H9 (cell line): Measurements from ENCODE around the gene SDC3. TPM values are rescaled to one million over a fixed set of nuclear protein-coding genes. Genes with fewer than 3 reads are reported as not detected.
"Not testable (repeated sequence)": the region's sequence is repeated elsewhere in the genome, so short reads cannot be mapped to it uniquely, and the experiment has no call there.

Source experiments
- DNase-seq: peaks from one replicate; pipeline ENCODE4 v3.0.0-alpha.2; 2017
- H2AFZ ChIP-seq: one replicate; pipeline ENCODE4 v1.6.1; 2013; ENCODE audit warnings: mild to moderate bottlenecking, low read length, control low read depth, moderate library complexity
- H2AK5ac ChIP-seq: 2 replicates; pipeline ENCODE4 v1.6.1; 2013; ENCODE audit warnings: low read length, control low read depth, mixed read lengths; ENCODE audit not compliant: insufficient read length
- H2BK120ac ChIP-seq: one replicate; pipeline ENCODE4 v1.6.1; 2013; ENCODE audit warnings: low read depth, mild to moderate bottlenecking, low read length, control low read depth, inconsistent platforms; ENCODE audit not compliant: poor library complexity, severe bottlenecking
- H2BK12ac ChIP-seq: 2 replicates; pipeline ENCODE4 v1.6.1; 2013; ENCODE audit warnings: low read length, control low read depth, mixed read lengths, low read depth; ENCODE audit not compliant: insufficient read length
- H2BK15ac ChIP-seq: 2 replicates; pipeline ENCODE4 v1.6.1; 2013; ENCODE audit warnings: low read depth, low read length, control low read depth
- H2BK20ac ChIP-seq: one replicate; pipeline ENCODE4 v1.6.1; 2013; ENCODE audit warnings: low read depth, mild to moderate bottlenecking, low read length, control low read depth, inconsistent platforms; ENCODE audit not compliant: poor library complexity, severe bottlenecking
- H2BK5ac ChIP-seq: 2 replicates; pipeline ENCODE4 v1.6.1; 2013; ENCODE audit warnings: low read length, control low read depth, mixed read lengths; ENCODE audit not compliant: insufficient read length
- H3K14ac ChIP-seq: 2 replicates; pipeline ENCODE4 v1.6.1; 2013; ENCODE audit warnings: low read length, control low read depth; ENCODE audit not compliant: insufficient read depth
- H3K18ac ChIP-seq: 2 replicates; pipeline ENCODE4 v1.6.1; 2013; ENCODE audit warnings: low read depth, mild to moderate bottlenecking, mixed read lengths, low read length, control low read depth; ENCODE audit not compliant: insufficient read length
- H3K23ac ChIP-seq: 2 replicates; pipeline ENCODE4 v1.6.1; 2013; ENCODE audit warnings: low read length, control low read depth, mixed read lengths, low read depth; ENCODE audit not compliant: insufficient read length
- H3K23me2 ChIP-seq: 2 replicates; pipeline ENCODE4 v1.6.1; 2013; ENCODE audit warnings: low read depth, mild to moderate bottlenecking, mixed read lengths, low read length, control low read depth; ENCODE audit not compliant: insufficient read length, poor library complexity, severe bottlenecking
- H3K27ac ChIP-seq: 2 replicates; pipeline ENCODE4 v1.5.1; 2013; ENCODE audit warnings: low read length, control low read depth, mixed read lengths, low read depth; ENCODE audit not compliant: insufficient read length
- H3K27me3 ChIP-seq: 2 replicates; pipeline ENCODE4 v1.6.1; 2013; ENCODE audit warnings: low read length, control low read depth, inconsistent platforms; ENCODE audit not compliant: insufficient read depth
- H3K4ac ChIP-seq: 2 replicates; pipeline ENCODE4 v1.6.1; 2013; ENCODE audit warnings: low read depth, mild to moderate bottlenecking, control low read depth, inconsistent platforms, low read length, moderate library complexity
- H3K4me1 ChIP-seq: 2 replicates; pipeline ENCODE4 v1.6.1; 2013; ENCODE audit warnings: low read length, control low read depth, inconsistent platforms; ENCODE audit not compliant: insufficient read depth
- H3K4me2 ChIP-seq: 2 replicates; pipeline ENCODE4 v1.6.1; 2013; ENCODE audit warnings: low read length, control low read depth, mixed read lengths; ENCODE audit not compliant: insufficient read length, insufficient read depth
- H3K56ac ChIP-seq: 2 replicates; pipeline ENCODE4 v1.6.1; 2013; ENCODE audit warnings: low read depth, mild to moderate bottlenecking, mixed read lengths, low read length, control low read depth; ENCODE audit not compliant: insufficient read length
- H3K79me1 ChIP-seq: 2 replicates; pipeline ENCODE4 v1.6.1; 2013; ENCODE audit warnings: low read depth, mild to moderate bottlenecking, moderate library complexity, low read length, control low read depth, inconsistent platforms; ENCODE audit not compliant: insufficient read depth, poor library complexity, severe bottlenecking
- H3K79me2 ChIP-seq: 2 replicates; pipeline ENCODE4 v1.6.1; 2013; ENCODE audit warnings: low read length, control low read depth, inconsistent platforms; ENCODE audit not compliant: insufficient read depth
- H3K9ac ChIP-seq: 2 replicates; pipeline ENCODE4 v1.6.1; 2013; ENCODE audit warnings: low read length, control low read depth, mixed read lengths; ENCODE audit not compliant: insufficient read length; ENCODE audit errors: extremely low read depth
- H3K9me3 ChIP-seq: one replicate; pipeline ENCODE4 v1.6.1; 2013; ENCODE audit warnings: low read depth, low read length, inconsistent platforms; ENCODE audit not compliant: control insufficient read depth
- H3T11ph ChIP-seq: one replicate; pipeline ENCODE4 v1.6.1; 2013; ENCODE audit warnings: mild to moderate bottlenecking, low read length, control low read depth, inconsistent platforms
- H4K20me1 ChIP-seq: one replicate; pipeline ENCODE4 v1.6.1; 2013; ENCODE audit not compliant: control insufficient read depth, insufficient read length, insufficient read depth
- H4K5ac ChIP-seq: 2 replicates; pipeline ENCODE4 v1.6.1; 2013; ENCODE audit warnings: low read depth, mild to moderate bottlenecking, mixed read lengths, low read length, control low read depth; ENCODE audit not compliant: insufficient read length
- H4K8ac ChIP-seq: replicated peaks from 2 replicates; pipeline ENCODE4 v1.6.1; 2013; ENCODE audit warnings: low read length, control low read depth, mixed read lengths, low read depth; ENCODE audit not compliant: insufficient read length
- H4K91ac ChIP-seq: 2 replicates; pipeline ENCODE4 v1.6.1; 2013; ENCODE audit warnings: low read depth, mild to moderate bottlenecking, moderate library complexity, mixed read lengths, low read length, control low read depth; ENCODE audit not compliant: insufficient read length
- H3K27ac Mint-ChIP-seq, 3 experiments: 2 replicates in 2 of 3; 3 replicates in 1 of 3; pipeline ENCODE4 v1.8.0; 2020 to 2021; ENCODE audit warnings: mixed read lengths in 3 of 3, mild to moderate bottlenecking in 1 of 3, moderate library complexity in 1 of 3
- H3K27me3 Mint-ChIP-seq: 2 replicates; pipeline ENCODE4 v1.8.0; 2021; ENCODE audit warnings: low read depth, mild to moderate bottlenecking, moderate library complexity, mixed read lengths
- H3K36me3 Mint-ChIP-seq, 3 experiments: 2 replicates in 2 of 3; 3 replicates in 1 of 3; pipeline ENCODE4 v1.8.0; 2020 to 2021; ENCODE audit warnings: low read depth in 3 of 3, mixed read lengths in 3 of 3; ENCODE audit not compliant: insufficient read depth in 1 of 3
- H3K4me1 Mint-ChIP-seq, 2 experiments: 2 replicates each; pipeline ENCODE4 v1.8.0; 2020; ENCODE audit warnings: mixed read lengths in 2 of 2
- H3K4me3 Mint-ChIP-seq, 2 experiments: 2 replicates in 1 of 2; 3 replicates in 1 of 2; pipeline ENCODE4 v1.8.0; 2020 to 2021; ENCODE audit warnings: mild to moderate bottlenecking in 2 of 2, mixed read lengths in 2 of 2, moderate library complexity in 1 of 2
- H3K9me3 Mint-ChIP-seq, 2 experiments: 2 replicates in 1 of 2; 3 replicates in 1 of 2; pipeline ENCODE4 v1.8.0; 2020; ENCODE audit warnings: mild to moderate bottlenecking in 2 of 2, mixed read lengths in 2 of 2, moderate library complexity in 1 of 2
- WGBS: extraction: QIAGEN DNeasy Blood & Tissue Kit; methylation state at CpG from one replicate; pipeline ENCODE4 v1.1.7; 2013; ENCODE audit warnings: missing lambda C conversion rate, low lambda C conversion rate, mixed read lengths; ENCODE audit not compliant: insufficient read length; ENCODE audit errors: extremely low coverage; 5-methylcytosine and 5-hydroxymethylcytosine counted together
- total RNA-seq: library from RNA; stranded (reverse); gene quantifications from 2 replicates; pipeline ENCODE4 v1.2.1, GENCODE V29; 2021
- TF ChIP-seq, protein P1 (sequence below): fragments of 200-600 bp; sonication (generic); conservative IDR thresholded peaks from 3 replicates; pipeline ENCODE4 v1.8.0; 2021; ENCODE audit warnings: antibody characterized with exemption, mild to moderate bottlenecking

SDC3 gene
- total RNA-seq, 1 experiment from 2014 or later, result 25.9 TPM

- Mint-ChIP-seq H3K27ac (peak overlapping the region in 1 of 3 experiments; percentile 86; a peak in 2 of 7 replicates), H3K27me3 (no peaks in the 10 kb centered on the region), H3K4me3 (no peak overlapping the region), H3K36me3 (peaks cover 44 to 83% (median 82%) of the 10 kb centered on the region in 3 experiments; a peak in 6 of 7 replicates), H3K9me3 (no peaks in the 10 kb centered on the region), H3K4me1 (peaks cover 0 to 5% of the 10 kb centered on the region in 2 experiments; a peak in 1 of 4 replicates)
- no peak overlapping the region for H2AK5ac ChIP-seq
- H3K23ac ChIP-seq, result no peak overlapping the region
- no peaks in the 10 kb centered on the region for H3K79me1 ChIP-seq
- no peaks in the 10 kb centered on the region for H3K4me1 ChIP-seq
- no peak for DNase-seq
- no peak overlapping the region for H3K27ac ChIP-seq
- no peak overlapping the region for H2BK20ac ChIP-seq
- no CpG with 5 or more reads among the region's 20 CpGs for WGBS
- H3K14ac ChIP-seq, result no peak overlapping the region
- no peak overlapping the region for H2AFZ ChIP-seq
- no peak overlapping the region for H4K5ac ChIP-seq
- no peak overlapping the region for H3K4me2 ChIP-seq
- H2BK12ac ChIP-seq, result no peak overlapping the region
- H3K27me3 ChIP-seq, result no peaks in the 10 kb centered on the region
- H4K8ac ChIP-seq, result no peak overlapping the region
- no peak overlapping the region for H3T11ph ChIP-seq
- H3K9me3 ChIP-seq, result no peaks in the 10 kb centered on the region
- no peaks in the 10 kb centered on the region for H3K23me2 ChIP-seq
- TF ChIP-seq, protein P1, sequence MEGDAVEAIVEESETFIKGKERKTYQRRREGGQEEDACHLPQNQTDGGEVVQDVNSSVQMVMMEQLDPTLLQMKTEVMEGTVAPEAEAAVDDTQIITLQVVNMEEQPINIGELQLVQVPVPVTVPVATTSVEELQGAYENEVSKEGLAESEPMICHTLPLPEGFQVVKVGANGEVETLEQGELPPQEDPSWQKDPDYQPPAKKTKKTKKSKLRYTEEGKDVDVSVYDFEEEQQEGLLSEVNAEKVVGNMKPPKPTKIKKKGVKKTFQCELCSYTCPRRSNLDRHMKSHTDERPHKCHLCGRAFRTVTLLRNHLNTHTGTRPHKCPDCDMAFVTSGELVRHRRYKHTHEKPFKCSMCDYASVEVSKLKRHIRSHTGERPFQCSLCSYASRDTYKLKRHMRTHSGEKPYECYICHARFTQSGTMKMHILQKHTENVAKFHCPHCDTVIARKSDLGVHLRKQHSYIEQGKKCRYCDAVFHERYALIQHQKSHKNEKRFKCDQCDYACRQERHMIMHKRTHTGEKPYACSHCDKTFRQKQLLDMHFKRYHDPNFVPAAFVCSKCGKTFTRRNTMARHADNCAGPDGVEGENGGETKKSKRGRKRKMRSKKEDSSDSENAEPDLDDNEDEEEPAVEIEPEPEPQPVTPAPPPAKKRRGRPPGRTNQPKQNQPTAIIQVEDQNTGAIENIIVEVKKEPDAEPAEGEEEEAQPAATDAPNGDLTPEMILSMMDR, result no peak
- no peak overlapping the region for H3K4ac ChIP-seq
- no peak overlapping the region for H2BK120ac ChIP-seq
- no peak overlapping the region for H2BK5ac ChIP-seq
- H3K18ac ChIP-seq, result no peak overlapping the region
- no peak overlapping the region for H3K56ac ChIP-seq
- no peak overlapping the region for H3K9ac ChIP-seq
- H4K91ac ChIP-seq, result no peak overlapping the region
- no peak overlapping the region for H2BK15ac ChIP-seq
- H4K20me1 ChIP-seq, result no peaks in the 10 kb centered on the region
- no peaks in the 10 kb centered on the region for H3K79me2 ChIP-seq
These were observed 28.1 kb upstream of the SDC3 start for GRCh38 chr1:30936541-30937171.

DNA sequence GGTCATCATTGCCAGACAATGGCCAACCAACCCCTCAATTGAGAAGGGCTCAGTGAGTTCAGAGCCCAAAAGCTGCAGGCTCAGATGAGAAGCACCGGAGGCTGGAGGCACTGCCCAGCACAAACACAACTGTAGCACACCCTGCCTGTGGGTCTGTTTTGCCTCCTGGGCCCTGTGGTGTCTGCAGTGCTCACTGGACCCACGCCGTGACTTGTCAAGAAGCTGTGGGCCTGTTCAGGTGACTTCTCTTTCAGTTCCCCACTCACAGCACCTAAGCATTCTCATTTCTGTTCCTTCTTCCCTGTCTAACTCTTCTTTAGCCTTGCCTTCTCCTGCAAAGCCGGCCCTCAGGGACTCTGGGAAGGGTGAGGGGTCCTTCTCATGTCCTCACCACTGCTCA lies 27.2 kb upstream of the SDC3 start:
- not testable (repeated sequence) for H3K9me3 Mint-ChIP-seq, H4K20me1 ChIP-seq, H3K27me3 Mint-ChIP-seq, H3K4me1 Mint-ChIP-seq, H2BK15ac ChIP-seq, H2AFZ ChIP-seq, H3K27me3 ChIP-seq, H3K4ac ChIP-seq, H4K91ac ChIP-seq, H4K5ac ChIP-seq, H3K14ac ChIP-seq, H4K8ac ChIP-seq, DNase-seq, H2AK5ac ChIP-seq, H3K23me2 ChIP-seq, H2BK5ac ChIP-seq, H2BK20ac ChIP-seq, H3K4me3 Mint-ChIP-seq, H3K27ac ChIP-seq, H3K79me2 ChIP-seq, H3K79me1 ChIP-seq, H3K9me3 ChIP-seq, H3T11ph ChIP-seq, H3K27ac Mint-ChIP-seq, H2BK120ac ChIP-seq, H3K56ac ChIP-seq, H3K4me2 ChIP-seq, H3K9ac ChIP-seq, H2BK12ac ChIP-seq, H3K23ac ChIP-seq, H3K18ac ChIP-seq, H3K4me1 ChIP-seq
- no CpG with 5 or more reads among the region's 4 CpGs for WGBS
- H3K36me3 Mint-ChIP-seq, result peaks cover 42 to 74% (median 73%) of the 10 kb centered on the region in 3 experiments; a peak in 6 of 7 replicates
